HepG2 (cell line): Measurements from ENCODE around the gene HSD17B2. TPM values are rescaled to one million over a fixed set of nuclear protein-coding genes. Genes with fewer than 3 reads are reported as not detected.

Source experiments
- CENPT ChIP-seq: sonication (generic); formaldehyde crosslinking; IDR thresholded peaks from 2 replicates; pipeline ENCODE4 v1.8.0; 2022; ENCODE audit warnings: low read depth, mild to moderate bottlenecking, moderate library complexity, missing genetic modification reagents
- FOXK2 ChIP-seq: fragments of 450-650 bp; IDR thresholded peaks from 2 replicates; pipeline ENCODE4 v1.6.1; 2016
- GZF1 ChIP-seq: sonication (generic); formaldehyde crosslinking; IDR thresholded peaks from 2 replicates; pipeline ENCODE4 v1.5.1; 2020; ENCODE audit warnings: mild to moderate bottlenecking, missing genetic modification reagents
- HOXA7 ChIP-seq: sonication (generic); formaldehyde crosslinking; IDR thresholded peaks from 2 replicates; pipeline ENCODE4 v1.8.1; 2022; ENCODE audit warnings: mild to moderate bottlenecking, missing genetic modification reagents, moderate library complexity
- KAT2B ChIP-seq: fragments of 150-350 bp; IDR thresholded peaks from 2 replicates; pipeline ENCODE4 v1.6.1; 2014; ENCODE audit warnings: low read depth, low read length, borderline replicate concordance
- KIAA2018 ChIP-seq: sonication (generic); formaldehyde crosslinking; IDR thresholded peaks from 2 replicates; pipeline ENCODE4 v1.5.0; 2020; ENCODE audit warnings: mild to moderate bottlenecking, missing genetic modification reagents, borderline replicate concordance
- MAZ ChIP-seq, 2 experiments: sonication (generic) in 1 of 2; formaldehyde crosslinking in 1 of 2; IDR thresholded peaks; 2 replicates each; pipeline versions ENCODE4 v1.5.0 to v1.6.1; 2012 to 2020; ENCODE audit warnings: low read depth in 2 of 2, mild to moderate bottlenecking in 2 of 2, borderline replicate concordance in 1 of 2, improper control_type of control experiment in 1 of 2, low read length in 1 of 2, missing genetic modification reagents in 1 of 2, moderate library complexity in 1 of 2
- PAWR ChIP-seq: sonication (generic); formaldehyde crosslinking; IDR thresholded peaks from 2 replicates; pipeline ENCODE4 v1.4.0; 2020; ENCODE audit warnings: missing genetic modification reagents, mild to moderate bottlenecking, borderline replicate concordance
- RFXAP ChIP-seq: sonication (generic); formaldehyde crosslinking; IDR thresholded peaks from 2 replicates; pipeline ENCODE4 v1.4.0; 2020; ENCODE audit warnings: missing genetic modification reagents, borderline replicate concordance
- SMAD1 ChIP-seq: sonication (generic); formaldehyde crosslinking; IDR thresholded peaks from 2 replicates; pipeline ENCODE4 v1.4.0; 2020; ENCODE audit warnings: missing genetic modification reagents, low read depth, mild to moderate bottlenecking, borderline replicate concordance
- SP2 ChIP-seq: sonication (generic); formaldehyde crosslinking; IDR thresholded peaks from 2 replicates; pipeline ENCODE4 v1.5.1; 2020; ENCODE audit warnings: mild to moderate bottlenecking, missing genetic modification reagents
- SRY ChIP-seq: sonication (generic); formaldehyde crosslinking; IDR thresholded peaks from 2 replicates; pipeline ENCODE4 v1.8.0; 2022; ENCODE audit warnings: mild to moderate bottlenecking, missing genetic modification reagents
- STAG1 ChIP-seq: sonication (generic); formaldehyde crosslinking; IDR thresholded peaks from 2 replicates; pipeline ENCODE4 v1.4.0; 2020; ENCODE audit warnings: missing genetic modification reagents
- TEAD3 ChIP-seq: optimal IDR thresholded peaks from 2 replicates; pipeline ENCODE3; 2016; ENCODE audit warnings: borderline replicate concordance
- TFAP4 ChIP-seq: sonication (generic); IDR thresholded peaks from 2 replicates; pipeline ENCODE4 v1.6.1; 2016; ENCODE audit warnings: low read depth, borderline replicate concordance
- ZBTB34 ChIP-seq: sonication (generic); formaldehyde crosslinking; IDR thresholded peaks from 2 replicates; pipeline ENCODE4 v1.8.0; 2022; ENCODE audit warnings: mild to moderate bottlenecking, missing genetic modification reagents
- ZNF335 ChIP-seq: sonication (generic); formaldehyde crosslinking; IDR thresholded peaks from 2 replicates; pipeline ENCODE4 v1.4.0; 2020; ENCODE audit warnings: missing genetic modification reagents
- ZNF44 ChIP-seq: sonication (generic); formaldehyde crosslinking; IDR thresholded peaks from 2 replicates; pipeline ENCODE4 v1.5.1; 2020; ENCODE audit warnings: mild to moderate bottlenecking, missing genetic modification reagents
- ZNF816 ChIP-seq: sonication (generic); formaldehyde crosslinking; IDR thresholded peaks from 2 replicates; pipeline ENCODE4 v1.8.0; 2022; ENCODE audit warnings: missing genetic modification reagents, mild to moderate bottlenecking, borderline replicate concordance
- polyA plus RNA-seq, 8 experiments: library from polyadenylated mRNA; depleted of rRNA in 3 of 8; stranded (reverse) in 7 of 8; unstranded in 1 of 8; fragments of >200 nt; fragmentation: Illumina TruSeq in 4 of 8; extraction: Trizol in 4 of 8; gene quantifications; 2 replicates each; pipeline versions ENCODE4 v1.2.1 to v1.2.3, GENCODE V29; 2011 to 2016; ENCODE audit warnings: low read depth in 4 of 8, missing spikeins in 1 of 8, mixed read lengths in 1 of 8; ENCODE audit not compliant: insufficient read depth in 1 of 8
- total RNA-seq, 5 experiments: library from RNA; depleted of rRNA; stranded (reverse); fragments of >200 nt; fragmentation: Illumina TruSeq; extraction: Trizol; gene quantifications; 2 replicates each; pipeline ENCODE4 v1.2.3, GENCODE V29; 2016; ENCODE audit warnings: low read depth in 1 of 5

HSD17B2 gene
- total and polyA plus RNA-seq, 2 of the 13 experiments (the other 11 are each of a cell fraction or from before 2014, with no cell fraction given): 26.3 to 69.3 TPM

GRCh38 chr16:82082543-82083244 is 47.6 kb downstream of the HSD17B2 start (continued):
- no peak for TF ChIP-seq KIAA2018 (CRISPR knock-in tag)
- TF ChIP-seq ZNF335: peak; percentile 86
- no peak for TF ChIP-seq KAT2B
- peak; percentile 85; the same call in 1 of the 2 replicates for TF ChIP-seq ZNF816
- no peak; the same call in 1 of the 2 replicates for TF ChIP-seq HOXA7 (CRISPR knock-in tag)
- no peak for TF ChIP-seq STAG1 (CRISPR knock-in tag)
- TF ChIP-seq TEAD3 (CRISPR knock-in tag): peak; percentile 92
- no peak for TF ChIP-seq MAZ (IDR thresholded peaks at IDR 0.05; ENCODE audit: borderline replicate concordance, low read depth, low read length)
- TF ChIP-seq MAZ (CRISPR knock-in tag; IDR thresholded peaks at IDR 0.05; ENCODE audit: low read depth): 0 out of 2 replicates have a peak, but pooled peaks have one; percentile 36
- TF ChIP-seq SRY (CRISPR knock-in tag): no peak; the same call in 1 of the 2 replicates
- TF ChIP-seq ZBTB34 (CRISPR knock-in tag): peak; percentile 72
- no peak for TF ChIP-seq ZNF44
- TF ChIP-seq RFXAP (CRISPR knock-in tag): no peak; the same call in 1 of the 2 replicates
- no peak for TF ChIP-seq PAWR
- TF ChIP-seq GZF1 (CRISPR knock-in tag): no peak
- no peak for TF ChIP-seq SMAD1
- no peak for TF ChIP-seq CENPT (CRISPR knock-in tag)
- TF ChIP-seq FOXK2: peak; percentile 41; the same call in 1 of the 2 replicates
- no peak for TF ChIP-seq SP2 (CRISPR knock-in tag)
- TF ChIP-seq TFAP4: peak; percentile 84
